OCI-LY1 (cell line): ENCODE measurements around the gene DET1.
"Not testable (repeated sequence)": the region's sequence is repeated elsewhere in the genome, so short reads cannot be mapped to it uniquely, and the experiment has no call there.

Experiments used
- H2AFZ ChIP-seq: fragments of 200-600 bp; sonication (generic), shearing (Covaris generic); 2 replicates; pipeline ENCODE4 v1.6.0; 2014; ENCODE audit warnings: antibody characterized with exemption, mild to moderate bottlenecking, low read length
- H3F3A ChIP-seq: fragments of 200-600 bp; sonication (generic), shearing (Covaris generic); 2 replicates; pipeline ENCODE4 v1.6.0; 2014; ENCODE audit warnings: mild to moderate bottlenecking, antibody characterized with exemption, low read length, moderate library complexity; ENCODE audit not compliant: insufficient read depth
- H3K27ac ChIP-seq: fragments of 200-600 bp; sonication (generic); 2 replicates; pipeline ENCODE4 v1.5.1; 2014; ENCODE audit warnings: low read length, mixed run types, mild to moderate bottlenecking, low read depth; ENCODE audit not compliant: poor library complexity, severe bottlenecking
- H3K27me3 ChIP-seq: fragments of 200-600 bp; sonication (generic); 2 replicates; pipeline ENCODE4 v1.6.0; 2014; ENCODE audit warnings: antibody characterized with exemption, mild to moderate bottlenecking, low read length, moderate library complexity; ENCODE audit not compliant: insufficient read depth
- H3K36me3 ChIP-seq: fragments of 200-600 bp; sonication (generic); 2 replicates; pipeline ENCODE4 v1.6.1; 2014; ENCODE audit warnings: mild to moderate bottlenecking, antibody characterized with exemption, low read length, moderate library complexity, mixed read lengths; ENCODE audit not compliant: insufficient read depth
- H3K4me1 ChIP-seq: fragments of 200-600 bp; sonication (generic); 2 replicates; pipeline ENCODE4 v1.5.1; 2014; ENCODE audit warnings: mild to moderate bottlenecking, low read length, moderate library complexity; ENCODE audit not compliant: insufficient read depth, severe bottlenecking
- H3K4me2 ChIP-seq: fragments of 200-600 bp; sonication (generic), shearing (Covaris generic); 2 replicates; pipeline ENCODE4 v1.6.1; 2014; ENCODE audit warnings: low read length
- H3K4me3 ChIP-seq: fragments of 200-600 bp; sonication (generic); 2 replicates; pipeline ENCODE4 v1.5.1; 2014; ENCODE audit warnings: low read length, low read depth, mild to moderate bottlenecking, mixed read lengths; ENCODE audit not compliant: poor library complexity, severe bottlenecking
- H3K79me2 ChIP-seq: fragments of 200-600 bp; shearing (Covaris generic); 2 replicates; pipeline ENCODE4 v1.6.1; 2016; ENCODE audit warnings: mixed run types, low read length, mixed read lengths; ENCODE audit not compliant: insufficient read depth
- H3K9ac ChIP-seq: fragments of 200-600 bp; sonication (generic), shearing (Covaris generic); 2 replicates; pipeline ENCODE4 v1.6.1; 2014; ENCODE audit warnings: mild to moderate bottlenecking, low read length, mixed read lengths
- H3K9me2 ChIP-seq: fragments of 200-600 bp; sonication (generic), shearing (Covaris generic); 2 replicates; pipeline ENCODE4 v1.6.1; 2014; ENCODE audit warnings: low read depth, mild to moderate bottlenecking, low read length, mixed read lengths
- H3K9me3 ChIP-seq: fragments of 200-600 bp; shearing (Covaris generic); 2 replicates; pipeline ENCODE4 v1.6.1; 2014; ENCODE audit warnings: low read length, mixed read lengths
- H4K20me1 ChIP-seq: fragments of 200-600 bp; sonication (generic), shearing (Covaris generic); 2 replicates; pipeline ENCODE4 v1.6.0; 2016; ENCODE audit warnings: mild to moderate bottlenecking, low read length; ENCODE audit not compliant: insufficient read depth
- EZH2 ChIP-seq: fragments of 200-600 bp; sonication (generic), shearing (Covaris generic); IDR thresholded peaks from 2 replicates; pipeline ENCODE4 v1.8.0; 2017; ENCODE audit warnings: borderline replicate concordance, mixed run types, mild to moderate bottlenecking, antibody characterized with exemption, low read length, moderate library complexity, mixed read lengths
- TF ChIP-seq, protein P1 (sequence below): fragments of 200-600 bp; sonication (generic), shearing (Covaris generic); IDR thresholded peaks from 2 replicates; pipeline ENCODE4 v1.5.1; 2017; ENCODE audit warnings: mild to moderate bottlenecking, antibody characterized with exemption, low read length, moderate library complexity, mixed read lengths

Gene DET1

DNA sequence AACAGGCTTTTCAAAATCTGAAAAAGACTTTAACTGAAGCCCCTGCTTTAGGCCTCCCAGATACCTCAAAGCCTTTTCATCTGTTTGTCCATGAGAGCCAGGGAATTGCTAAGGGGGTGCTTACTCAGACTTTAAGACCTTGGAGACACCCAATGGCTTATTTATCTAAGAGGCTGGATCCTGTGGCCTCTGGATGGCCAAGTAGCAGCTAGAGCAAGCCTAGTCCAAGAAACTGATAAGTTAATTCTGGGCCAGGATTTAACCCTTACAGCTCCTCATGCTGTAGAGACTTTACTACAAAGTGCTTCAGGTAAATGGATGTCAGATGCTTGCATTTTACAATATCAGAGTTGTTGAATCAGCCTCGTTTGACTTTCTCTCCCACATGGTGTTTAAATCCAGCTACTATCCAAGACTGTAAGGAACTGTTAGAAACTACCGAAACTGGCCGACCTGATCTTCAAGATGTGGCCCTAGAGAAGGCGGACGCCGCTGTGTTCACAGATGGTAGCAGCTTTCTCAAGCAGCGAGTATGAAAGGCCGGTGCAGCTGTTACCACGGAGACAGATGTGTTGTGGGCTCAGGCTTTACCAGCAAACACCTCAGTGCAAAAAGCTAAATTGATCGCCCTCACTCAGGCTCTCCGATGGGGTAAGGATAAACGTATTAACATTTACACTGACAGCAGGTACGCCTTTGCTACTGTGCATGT, 3.3 kb downstream of the DET1 start:
- H3K79me2 ChIP-seq, result no peaks in the 10 kb centered on the region
- H4K20me1 ChIP-seq, result no peaks in the 10 kb centered on the region
- H3K9me2 ChIP-seq, result no peaks in the 10 kb centered on the region
- H3F3A ChIP-seq, result no peaks in the 10 kb centered on the region
- TF ChIP-seq EZH2, result no peak
- TF ChIP-seq, protein P1, sequence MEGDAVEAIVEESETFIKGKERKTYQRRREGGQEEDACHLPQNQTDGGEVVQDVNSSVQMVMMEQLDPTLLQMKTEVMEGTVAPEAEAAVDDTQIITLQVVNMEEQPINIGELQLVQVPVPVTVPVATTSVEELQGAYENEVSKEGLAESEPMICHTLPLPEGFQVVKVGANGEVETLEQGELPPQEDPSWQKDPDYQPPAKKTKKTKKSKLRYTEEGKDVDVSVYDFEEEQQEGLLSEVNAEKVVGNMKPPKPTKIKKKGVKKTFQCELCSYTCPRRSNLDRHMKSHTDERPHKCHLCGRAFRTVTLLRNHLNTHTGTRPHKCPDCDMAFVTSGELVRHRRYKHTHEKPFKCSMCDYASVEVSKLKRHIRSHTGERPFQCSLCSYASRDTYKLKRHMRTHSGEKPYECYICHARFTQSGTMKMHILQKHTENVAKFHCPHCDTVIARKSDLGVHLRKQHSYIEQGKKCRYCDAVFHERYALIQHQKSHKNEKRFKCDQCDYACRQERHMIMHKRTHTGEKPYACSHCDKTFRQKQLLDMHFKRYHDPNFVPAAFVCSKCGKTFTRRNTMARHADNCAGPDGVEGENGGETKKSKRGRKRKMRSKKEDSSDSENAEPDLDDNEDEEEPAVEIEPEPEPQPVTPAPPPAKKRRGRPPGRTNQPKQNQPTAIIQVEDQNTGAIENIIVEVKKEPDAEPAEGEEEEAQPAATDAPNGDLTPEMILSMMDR, result no peak
- H3K27me3 ChIP-seq, result no peaks in the 10 kb centered on the region
- no peak overlapping the region for H3K9ac ChIP-seq
- H2AFZ ChIP-seq, result no peak overlapping the region
- no peak overlapping the region for H3K4me3 ChIP-seq
- H3K4me2 ChIP-seq, result no peak overlapping the region
- no peak overlapping the region for H3K27ac ChIP-seq
- no peaks in the 10 kb centered on the region for H3K36me3 ChIP-seq
- H3K4me1 ChIP-seq, result peaks cover 5% of the 10 kb centered on the region
- H3K9me3 ChIP-seq, result no peaks in the 10 kb centered on the region

DNA sequence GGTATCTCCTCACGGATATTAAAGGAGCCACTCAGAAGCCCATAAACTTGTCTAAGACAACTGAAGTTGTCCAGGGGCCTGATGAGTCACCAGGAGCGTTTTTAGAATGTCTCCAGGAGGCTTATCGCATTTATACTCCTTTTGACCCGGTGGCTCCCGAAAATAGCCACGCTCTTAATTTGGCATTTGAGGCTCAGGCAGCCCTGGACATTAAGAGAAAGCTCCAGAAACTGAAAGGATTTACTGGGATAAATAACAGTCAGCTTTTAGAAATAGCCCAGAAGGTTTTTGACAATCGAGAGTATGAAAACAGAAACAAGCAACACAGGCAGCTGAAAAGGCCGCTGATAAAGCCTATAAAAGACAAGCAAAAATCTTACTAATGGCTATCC, 4.1 kb downstream of the DET1 start:
- H3K4me1 ChIP-seq, result peaks cover 5% of the 10 kb centered on the region
- no peaks in the 10 kb centered on the region for H3K9me3 ChIP-seq
- no peaks in the 10 kb centered on the region for H3F3A ChIP-seq
- H4K20me1 ChIP-seq, result no peaks in the 10 kb centered on the region
- H3K9ac ChIP-seq, result no peak overlapping the region
- H3K27me3 ChIP-seq, result no peaks in the 10 kb centered on the region
- H3K36me3 ChIP-seq, result no peaks in the 10 kb centered on the region
- no peaks in the 10 kb centered on the region for H3K9me2 ChIP-seq
- no peaks in the 10 kb centered on the region for H3K79me2 ChIP-seq
- no peak overlapping the region for H3K4me2 ChIP-seq
- no peak for TF ChIP-seq EZH2
- TF ChIP-seq, protein P1, result no peak
- H3K4me3 ChIP-seq, result no peak overlapping the region
- H3K27ac ChIP-seq, result no peak overlapping the region
- no peak overlapping the region for H2AFZ ChIP-seq

DNA sequence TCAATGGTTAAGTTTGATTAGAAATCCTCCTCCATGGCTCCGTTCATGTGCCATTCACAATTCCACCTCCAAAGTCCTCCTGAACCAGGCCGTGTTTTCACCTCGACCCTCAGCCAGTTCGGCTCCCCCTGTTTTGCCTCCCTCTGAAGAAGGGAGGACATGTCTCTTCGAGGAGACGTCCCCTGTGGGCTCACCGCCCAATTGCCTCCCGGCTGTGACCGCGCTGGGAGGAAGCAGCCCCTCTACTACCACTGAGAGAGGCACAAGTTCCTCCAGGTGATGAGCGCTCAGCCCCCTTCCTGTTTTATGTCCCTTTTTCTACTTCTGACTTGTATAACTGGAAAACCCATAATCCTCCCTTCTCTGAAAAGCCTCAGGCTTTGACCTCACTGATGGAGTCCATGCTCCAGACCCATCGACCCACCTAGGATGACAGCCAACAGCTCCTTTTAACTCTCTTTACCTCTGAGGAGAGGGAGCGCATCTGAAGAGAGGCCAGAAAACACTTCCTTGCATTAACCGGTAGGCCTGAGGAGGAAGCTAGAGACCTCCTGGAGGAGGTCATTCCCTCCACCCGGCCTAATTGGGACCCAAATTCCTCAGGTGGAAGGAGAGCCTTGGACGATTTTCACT, 4.7 kb downstream of the DET1 start:
- Histone ChIP-seq H3K4me2 (no peak overlapping the region), H3K4me3 (no peak overlapping the region), H3K36me3 (no peaks in the 10 kb centered on the region), H3K27me3 (no peaks in the 10 kb centered on the region), H3K27ac (no peak overlapping the region), H3F3A (no peaks in the 10 kb centered on the region), H3K9me3 (no peaks in the 10 kb centered on the region), H3K9me2 (no peaks in the 10 kb centered on the region), H3K79me2 (no peaks in the 10 kb centered on the region), H4K20me1 (no peaks in the 10 kb centered on the region), H2AFZ (no peak overlapping the region), H3K9ac (no peak overlapping the region), H3K4me1 (peaks cover 5% of the 10 kb centered on the region)
- no peak for TF ChIP-seq EZH2
- TF ChIP-seq, protein P1, result no peak

DNA sequence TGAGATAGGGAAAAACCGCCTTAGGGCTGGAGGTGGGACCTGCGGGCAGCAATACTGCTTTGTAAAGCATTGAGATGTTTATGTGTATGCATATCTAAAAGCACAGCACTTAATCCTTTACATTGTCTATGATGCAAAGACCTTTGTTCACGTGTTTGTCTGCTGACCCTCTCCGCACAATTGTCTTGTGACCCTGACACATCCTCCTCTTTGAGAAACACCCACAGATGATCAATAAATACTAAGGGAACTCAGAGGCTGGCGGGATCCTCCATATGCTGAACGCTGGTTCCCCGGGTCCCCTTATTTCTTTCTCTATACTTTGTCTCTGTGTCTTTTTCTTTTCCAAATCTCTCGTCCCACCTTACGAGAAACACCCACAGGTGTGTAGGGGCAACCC, 5.4 kb downstream of the DET1 start:
- H3K9ac ChIP-seq, H3K36me3 ChIP-seq, H3F3A ChIP-seq, H3K4me1 ChIP-seq, H2AFZ ChIP-seq, H3K79me2 ChIP-seq, H4K20me1 ChIP-seq, H3K9me2 ChIP-seq, H3K27ac ChIP-seq, H3K27me3 ChIP-seq, H3K9me3 ChIP-seq, H3K4me3 ChIP-seq, H3K4me2 ChIP-seq: not testable (repeated sequence)

DNA sequence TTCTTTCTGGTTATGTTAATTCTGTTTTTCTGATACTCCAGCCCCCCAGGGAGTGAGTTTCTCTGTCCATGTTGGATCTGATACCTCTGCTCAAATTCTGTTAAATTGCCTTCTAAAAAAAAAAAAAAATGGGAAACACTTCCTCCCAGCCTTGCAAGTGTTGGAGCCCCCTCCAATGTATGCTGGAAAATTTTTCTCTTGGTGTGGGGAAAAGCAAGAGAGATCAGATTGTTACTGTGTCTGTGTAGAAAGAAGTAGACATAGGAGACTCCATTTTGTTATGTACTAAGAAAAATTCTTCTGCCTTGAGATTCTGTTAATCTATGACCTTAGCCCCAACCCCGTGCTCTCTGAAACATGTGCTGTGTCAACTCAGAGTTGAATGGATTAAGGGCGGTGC, 6.1 kb downstream of the DET1 start:
- not testable (repeated sequence) for H3K9ac ChIP-seq, H3K27me3 ChIP-seq

More for the DNA sequence above, 6.1 kb downstream of the DET1 start:
- not testable (repeated sequence) for H3K36me3 ChIP-seq, H3K27ac ChIP-seq, H3K9me2 ChIP-seq, H3F3A ChIP-seq, H3K4me3 ChIP-seq, H3K79me2 ChIP-seq, H4K20me1 ChIP-seq, H2AFZ ChIP-seq, H3K4me1 ChIP-seq, H3K4me2 ChIP-seq, H3K9me3 ChIP-seq
